Measurements from ENCODE around the gene SPOP.
"Not testable (repeated sequence)": the region's sequence is repeated elsewhere in the genome, so short reads cannot be mapped to it uniquely, and the experiment has no call there.

The SPOP gene

DNA sequence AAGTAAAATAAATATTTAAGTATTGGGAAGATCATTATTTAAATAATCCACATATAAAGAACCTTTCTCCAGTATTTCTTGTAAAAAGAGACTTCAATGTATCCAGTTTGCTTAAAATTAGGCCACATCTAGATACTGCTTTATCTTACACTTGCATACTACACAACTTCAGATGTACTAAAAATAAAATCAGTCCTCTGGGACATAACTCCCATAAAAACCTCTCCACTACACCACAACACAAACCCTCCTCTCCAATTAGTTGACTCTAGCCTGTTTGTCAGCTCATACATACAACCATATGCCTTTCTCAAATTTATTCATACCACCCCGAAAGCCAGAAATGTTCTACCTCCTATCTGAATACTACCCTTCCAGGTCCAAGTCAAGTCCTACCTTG lies 21.6 kb downstream of the SPOP start:
- DNase-seq (ENCODE audit: low read depth in 2 of 2), result no peak

GRCh38 chr17:49647256-49647585 lies 30.7 kb downstream of the SPOP start:
- no peak for DNase-seq (ENCODE audit: low read depth in 2 of 2)

DNA sequence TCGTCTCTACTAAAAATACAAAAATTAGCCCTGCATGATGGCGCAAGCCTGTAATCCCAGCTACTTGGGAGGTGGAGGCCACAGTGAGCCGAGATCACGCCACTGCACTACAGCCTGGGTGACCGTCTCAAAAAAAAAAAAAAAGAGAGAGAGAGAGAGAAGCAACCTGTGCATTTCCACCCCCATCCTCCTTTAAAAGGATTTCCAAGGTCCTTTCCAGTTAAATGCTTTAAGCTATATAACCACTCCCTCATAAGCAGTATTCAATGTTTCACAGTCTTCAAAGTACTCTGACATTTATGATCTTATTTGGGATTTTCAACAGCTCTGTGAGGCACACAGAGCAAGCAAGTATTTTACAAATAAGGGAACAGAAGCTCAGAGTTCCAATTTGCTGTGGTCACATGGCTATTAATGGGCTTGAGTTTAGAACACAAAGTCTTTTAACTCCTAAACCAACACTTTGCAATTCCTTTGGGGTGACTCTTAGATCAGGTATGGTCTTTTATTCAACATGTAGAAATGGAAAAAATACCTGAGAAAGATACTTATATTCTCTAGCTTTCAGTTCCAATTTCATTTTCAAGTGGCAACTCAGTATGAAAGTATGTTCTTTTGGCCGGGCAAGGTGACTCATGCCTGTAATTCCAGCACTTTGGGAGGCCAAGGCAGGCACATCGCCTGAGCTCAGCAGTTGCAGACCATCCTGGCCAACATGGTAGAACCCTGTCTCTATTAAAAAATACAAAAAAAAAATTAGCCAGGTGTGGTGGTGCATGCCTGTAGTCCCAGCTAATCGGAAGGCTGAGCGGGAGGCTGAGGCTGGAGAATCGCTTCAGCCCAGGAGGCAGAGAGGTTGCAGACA lies 31.3 kb downstream of the SPOP start:
- DNase-seq (ENCODE audit: low read depth in 2 of 2), result no peak

GRCh38 chr17:49646056-49646390 lies 31.9 kb downstream of the SPOP start:
- not testable (repeated sequence) for DNase-seq (ENCODE audit: low read depth in 2 of 2)

DNA sequence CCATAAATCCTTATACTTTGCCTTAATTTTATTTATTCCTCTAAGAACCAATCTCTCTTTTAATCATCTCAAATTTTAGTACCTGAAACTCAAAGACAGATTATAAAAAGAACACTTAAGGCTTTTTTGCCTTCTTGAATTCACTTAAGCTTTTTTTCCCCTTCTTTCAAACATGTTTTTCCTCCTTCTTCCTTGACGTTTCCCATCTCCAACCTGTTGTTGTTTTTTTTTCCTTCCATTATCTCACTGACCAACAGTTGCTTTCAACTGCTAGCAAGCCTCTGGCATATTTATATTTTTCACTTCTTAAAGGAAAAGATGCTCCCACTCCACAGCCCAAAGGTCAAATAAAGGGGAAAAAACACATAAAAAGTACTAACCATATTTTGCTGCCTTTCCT lies 32.2 kb downstream of the SPOP start:
- no peak for DNase-seq (ENCODE audit: low read depth in 2 of 2)

DNA sequence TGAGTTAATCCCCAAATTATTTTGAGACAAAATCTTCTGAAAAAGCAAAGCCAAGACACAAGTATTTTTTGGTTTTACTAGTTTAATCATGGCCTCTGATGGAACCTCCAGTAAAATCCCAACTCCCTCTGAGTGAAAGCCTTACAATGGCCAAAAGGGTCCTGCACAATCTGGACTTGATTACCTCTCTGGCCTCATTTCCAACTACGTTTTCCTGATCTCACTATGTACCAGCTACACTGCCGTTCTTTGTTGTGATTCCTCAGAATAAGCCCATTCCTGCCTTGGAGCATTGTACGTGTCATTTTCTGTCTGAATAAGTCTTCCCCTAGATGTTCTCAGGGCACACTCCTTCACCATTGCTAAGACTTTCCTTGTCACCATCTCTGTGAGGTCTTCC lies 37.3 kb downstream of the SPOP start:
- DNase-seq (ENCODE audit: low read depth in 2 of 2), result no peak

- DNase-seq (ENCODE audit: low read depth in 2 of 2), result no peak
Observed at GRCh38 chr17:49638818-49639217, 39.1 kb downstream of the SPOP start.

GRCh38 chr17:49637739-49638138 lies 40.2 kb downstream of the SPOP start:
- no peak for DNase-seq (ENCODE audit: low read depth in 2 of 2)

GRCh38 chr17:49637050-49637449 lies 40.8 kb downstream of the SPOP start:
- no peak for DNase-seq (ENCODE audit: low read depth in 2 of 2)

GRCh38 chr17:49635121-49635520 lies 42.8 kb downstream of the SPOP start:
- no peak for DNase-seq (ENCODE audit: low read depth in 2 of 2)

DNA sequence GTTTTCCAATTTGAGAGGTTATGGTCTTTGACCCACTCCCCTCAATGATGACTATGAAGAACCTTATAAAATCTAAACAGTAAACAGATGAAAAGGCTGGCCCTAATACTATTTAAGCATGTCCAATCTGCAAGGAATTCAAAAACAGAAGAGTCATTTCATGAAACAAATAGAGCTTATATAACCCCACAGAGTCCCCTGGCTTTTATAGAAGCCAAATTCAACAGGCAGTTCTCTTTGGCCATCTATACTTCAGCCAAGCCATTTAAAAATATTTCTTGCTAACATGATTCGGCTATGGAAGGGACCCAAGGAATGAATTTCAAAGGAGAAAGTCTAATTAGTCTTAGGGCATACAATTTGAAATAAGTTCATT lies 43.4 kb downstream of the SPOP start:
- no peak for DNase-seq (ENCODE audit: low read depth in 2 of 2)

- DNase-seq (ENCODE audit: low read depth in 2 of 2), result no peak
Observed at GRCh38 chr17:49633762-49634484, 44.0 kb downstream of the SPOP start.

- no peak for DNase-seq (ENCODE audit: low read depth in 2 of 2)
Observed at GRCh38 chr17:49633250-49633649, 44.6 kb downstream of the SPOP start.

GRCh38 chr17:49632201-49632600 lies 45.7 kb downstream of the SPOP start:
- no peak for DNase-seq (ENCODE audit: low read depth in 2 of 2)

- no peak for DNase-seq (ENCODE audit: low read depth in 2 of 2)
Observed at GRCh38 chr17:49631496-49631895, 46.4 kb downstream of the SPOP start.

- DNase-seq (ENCODE audit: low read depth in 2 of 2), result no peak
Observed at GRCh38 chr17:49630113-49630900, 47.6 kb downstream of the SPOP start.

DNA sequence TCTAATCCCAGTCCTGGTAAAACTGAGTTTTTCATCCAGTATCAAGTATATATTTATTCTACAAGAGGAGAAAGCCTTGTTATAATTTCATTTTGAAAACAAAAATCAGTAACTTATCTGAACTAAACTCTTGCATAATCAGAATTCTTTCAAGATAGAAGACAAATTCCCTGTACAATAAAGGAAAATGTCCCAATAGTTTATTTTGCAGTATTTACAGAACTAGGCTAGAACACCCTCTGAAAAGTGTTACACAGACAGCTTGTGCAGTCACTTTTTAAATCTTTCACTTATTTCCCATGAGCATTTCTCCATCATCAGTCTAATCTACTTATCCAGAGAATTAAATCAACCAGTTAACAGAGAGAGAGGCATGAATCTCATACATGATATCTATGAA lies 48.5 kb downstream of the SPOP start:
- DNase-seq (ENCODE audit: low read depth in 2 of 2), result no peak

- DNase-seq (ENCODE audit: low read depth in 2 of 2), result no peak
Observed at GRCh38 chr17:49624896-49625295, 53.0 kb downstream of the SPOP start.

- DNase-seq (ENCODE audit: low read depth in 2 of 2), result no peak
Observed at GRCh38 chr17:49621946-49622529, 55.9 kb downstream of the SPOP start.

- DNase-seq (ENCODE audit: low read depth in 2 of 2), result no peak
Observed at GRCh38 chr17:49621420-49621819, 56.5 kb downstream of the SPOP start.

DNA sequence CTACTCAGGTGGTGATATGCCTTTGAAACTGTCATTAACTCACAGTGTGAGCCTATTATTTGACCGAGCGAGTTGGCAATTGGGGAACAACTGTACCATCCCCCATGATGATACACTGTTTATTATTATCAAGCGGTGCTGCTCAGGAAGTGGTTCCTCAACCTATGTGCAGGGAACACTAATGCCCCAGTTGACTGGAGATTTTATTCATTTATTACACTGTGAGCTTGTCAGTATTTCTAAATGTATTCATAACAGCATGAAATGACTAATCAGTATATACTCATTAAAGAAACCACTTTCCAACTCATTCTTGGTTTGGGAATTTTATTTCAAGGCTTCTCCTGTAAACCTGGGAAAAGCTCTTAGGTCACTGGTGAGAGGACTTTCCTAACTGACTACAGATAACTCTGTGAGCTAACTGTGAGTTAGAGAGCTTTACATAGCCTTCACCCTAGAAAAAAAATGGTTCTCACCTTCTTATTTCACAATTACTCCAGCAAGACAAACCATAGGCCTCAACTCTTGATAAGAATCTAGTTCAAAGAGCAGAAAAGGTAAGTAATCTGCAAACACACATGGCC lies 59.8 kb downstream of the SPOP start:
- no peak for DNase-seq (ENCODE audit: low read depth in 2 of 2)

DNA sequence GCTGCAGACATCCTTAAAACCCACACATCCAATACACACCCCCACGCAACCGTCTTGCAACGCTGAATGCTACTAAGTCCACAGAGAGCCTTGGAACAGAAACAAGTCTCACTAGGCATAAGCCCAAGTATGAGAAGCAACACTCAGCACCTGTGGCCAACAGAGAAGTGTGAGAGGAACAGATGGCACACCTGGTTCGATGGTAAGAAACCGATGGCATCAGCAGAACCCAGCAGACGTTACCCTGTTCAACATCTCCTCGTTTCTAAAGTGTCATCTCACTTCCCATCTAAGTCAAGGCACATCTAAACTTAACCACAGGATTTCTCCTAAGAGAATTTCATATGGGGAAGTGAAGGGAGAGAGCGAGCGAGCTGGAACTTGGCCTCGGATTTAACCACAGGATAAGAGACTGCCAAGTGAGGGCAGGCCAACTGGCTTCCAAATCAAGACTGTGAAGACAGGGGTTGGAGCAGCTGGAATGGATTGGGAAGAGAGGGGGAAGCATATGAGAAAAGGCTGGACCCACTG lies 61.2 kb downstream of the SPOP start:
- no peak for DNase-seq (ENCODE audit: low read depth in 2 of 2)
